Neural crest cell (in vitro differentiated cells): ENCODE results near the gene KRT6A. TPM values are rescaled to one million over a fixed set of nuclear protein-coding genes. Genes with fewer than 3 reads are reported as not detected.

Source experiments
- DNase-seq: peaks from one replicate; pipeline ENCODE4 v3.0.0; 2021; ENCODE audit warnings: low read depth, mixed read lengths, low spot score
- H3K27ac Mint-ChIP-seq: one replicate; pipeline ENCODE4 v1.8.0; 2021; ENCODE audit warnings: mild to moderate bottlenecking, mixed read lengths; ENCODE audit not compliant: unreplicated experiment
- H3K27me3 Mint-ChIP-seq: 2 replicates; pipeline ENCODE4 v1.8.0; 2021; ENCODE audit warnings: low read depth, mild to moderate bottlenecking, mixed read lengths
- H3K36me3 Mint-ChIP-seq: 2 replicates; pipeline ENCODE4 v1.8.0; 2021; ENCODE audit warnings: low read depth, mild to moderate bottlenecking, mixed read lengths
- H3K4me1 Mint-ChIP-seq: 2 replicates; pipeline ENCODE4 v1.8.0; 2021; ENCODE audit warnings: mixed read lengths
- H3K4me3 Mint-ChIP-seq: one replicate; pipeline ENCODE4 v1.8.0; 2021; ENCODE audit warnings: mild to moderate bottlenecking, mixed read lengths
- H3K9me3 Mint-ChIP-seq: 2 replicates; pipeline ENCODE4 v1.8.0; 2021; ENCODE audit warnings: mixed read lengths
- CTCF ChIP-seq: fragments of 200-600 bp; sonication (generic); conservative IDR thresholded peaks from 2 replicates; pipeline ENCODE4 v1.5.0; 2021; ENCODE audit warnings: antibody characterized with exemption, mild to moderate bottlenecking
- total RNA-seq: library from RNA; stranded (reverse); gene quantifications from 2 replicates; pipeline ENCODE4 v1.2.1, GENCODE V29; 2021

Gene KRT6A
- total RNA-seq, 1 donor from 2014 or later, result not detected

- Mint-ChIP-seq H3K27ac (no peak overlapping the region), H3K36me3 (no peaks in the 10 kb centered on the region), H3K27me3 (peaks cover 22% of the 10 kb centered on the region), H3K4me3 (no peak overlapping the region), H3K4me1 (no peaks in the 10 kb centered on the region), H3K9me3 (peaks cover 3% of the 10 kb centered on the region)
- DNase-seq, result no peak
- TF ChIP-seq CTCF, result no peak
Measured at GRCh38 chr12:52498946-52499345, 5.9 kb upstream of the KRT6A start.

- H3K4me3 Mint-ChIP-seq, result no peak overlapping the region
- no peak for TF ChIP-seq CTCF
- no peak overlapping the region for H3K27ac Mint-ChIP-seq
- no peak for DNase-seq
- no peaks in the 10 kb centered on the region for H3K4me1 Mint-ChIP-seq
- peaks cover 26% of the 10 kb centered on the region for H3K27me3 Mint-ChIP-seq
- H3K9me3 Mint-ChIP-seq, result peaks cover 3% of the 10 kb centered on the region
- no peaks in the 10 kb centered on the region for H3K36me3 Mint-ChIP-seq
Measured at GRCh38 chr12:52497975-52498374, 4.9 kb upstream of the KRT6A start.

- TF ChIP-seq CTCF, result no peak
- Mint-ChIP-seq H3K4me3 (no peak overlapping the region), H3K27me3 (peaks cover 30% of the 10 kb centered on the region), H3K27ac (no peak overlapping the region), H3K9me3 (no peaks in the 10 kb centered on the region), H3K4me1 (no peaks in the 10 kb centered on the region), H3K36me3 (no peaks in the 10 kb centered on the region)
- no peak for DNase-seq
Measured at GRCh38 chr12:52496590-52497071, 3.6 kb upstream of the KRT6A start.

- Mint-ChIP-seq H3K36me3 (no peaks in the 10 kb centered on the region), H3K27ac (no peak overlapping the region), H3K9me3 (no peaks in the 10 kb centered on the region), H3K4me3 (no peak overlapping the region), H3K4me1 (no peaks in the 10 kb centered on the region), H3K27me3 (peaks cover 35% of the 10 kb centered on the region)
- no peak for DNase-seq
- TF ChIP-seq CTCF, result no peak
Measured at GRCh38 chr12:52496054-52496453, 3.0 kb upstream of the KRT6A start.

GRCh38 chr12:52495389-52495788 lies 2.3 kb upstream of the KRT6A start:
- H3K27me3 Mint-ChIP-seq, result peaks cover 40% of the 10 kb centered on the region
- no peak overlapping the region for H3K4me3 Mint-ChIP-seq
- DNase-seq, result no peak
- TF ChIP-seq CTCF, result no peak
- H3K9me3 Mint-ChIP-seq, result no peaks in the 10 kb centered on the region
- H3K36me3 Mint-ChIP-seq, result no peaks in the 10 kb centered on the region
- no peak overlapping the region for H3K27ac Mint-ChIP-seq
- no peaks in the 10 kb centered on the region for H3K4me1 Mint-ChIP-seq

- Mint-ChIP-seq H3K9me3 (no peaks in the 10 kb centered on the region), H3K4me1 (no peaks in the 10 kb centered on the region), H3K27ac (no peak overlapping the region), H3K4me3 (no peak overlapping the region), H3K36me3 (no peaks in the 10 kb centered on the region), H3K27me3 (peaks cover 45% of the 10 kb centered on the region)
- no peak for DNase-seq
- TF ChIP-seq CTCF, result no peak
Measured at GRCh38 chr12:52494518-52494917, 1.5 kb upstream of the KRT6A start.
